IgD-negative memory B cell (primary cell): ENCODE data around the gene ASB13. TPM values are rescaled to one million over a fixed set of nuclear protein-coding genes. Genes with fewer than 3 reads are reported as not detected.
A peak's percentile ranks its signal among the peaks of the same experiment; 100 is the strongest.
"Not testable (repeated sequence)": the region's sequence is repeated elsewhere in the genome, so short reads cannot be mapped to it uniquely, and the experiment has no call there.

ENCODE experiments used
- H3K27ac Mint-ChIP-seq, 3 donors: one replicate each; pipeline ENCODE4 v1.8.0; 2020 to 2022; ENCODE audit warnings: mild to moderate bottlenecking in 3 of 3, mixed read lengths in 3 of 3, moderate library complexity in 1 of 3
- H3K27me3 Mint-ChIP-seq: one replicate; pipeline ENCODE4 v1.8.0; 2021; ENCODE audit warnings: mixed read lengths
- H3K36me3 Mint-ChIP-seq: one replicate; pipeline ENCODE4 v1.8.0; 2020; ENCODE audit warnings: mild to moderate bottlenecking, mixed read lengths
- H3K4me1 Mint-ChIP-seq, 3 donors: one replicate each; pipeline ENCODE4 v1.8.0; 2020 to 2022; ENCODE audit warnings: mixed read lengths in 3 of 3, mild to moderate bottlenecking in 1 of 3
- H3K4me3 Mint-ChIP-seq, 4 donors: one replicate each; pipeline ENCODE4 v1.8.0; 2020 to 2022; ENCODE audit warnings: mild to moderate bottlenecking in 4 of 4, mixed read lengths in 4 of 4, moderate library complexity in 3 of 4
- H3K9me3 Mint-ChIP-seq, 3 donors: one replicate each; pipeline ENCODE4 v1.8.0; 2020 to 2021; ENCODE audit warnings: mixed read lengths in 3 of 3, mild to moderate bottlenecking in 1 of 3
- polyA plus RNA-seq: library from polyadenylated mRNA; unstranded; fragments of 300-500 nt; fragmentation: Illumina TruSeq; gene quantifications from one replicate; pipeline ENCODE4 v1.2.3, GENCODE V29; 2021

Gene ASB13
- polyA plus RNA-seq, 1 donor from 2014 or later: 6.6 TPM

DNA sequence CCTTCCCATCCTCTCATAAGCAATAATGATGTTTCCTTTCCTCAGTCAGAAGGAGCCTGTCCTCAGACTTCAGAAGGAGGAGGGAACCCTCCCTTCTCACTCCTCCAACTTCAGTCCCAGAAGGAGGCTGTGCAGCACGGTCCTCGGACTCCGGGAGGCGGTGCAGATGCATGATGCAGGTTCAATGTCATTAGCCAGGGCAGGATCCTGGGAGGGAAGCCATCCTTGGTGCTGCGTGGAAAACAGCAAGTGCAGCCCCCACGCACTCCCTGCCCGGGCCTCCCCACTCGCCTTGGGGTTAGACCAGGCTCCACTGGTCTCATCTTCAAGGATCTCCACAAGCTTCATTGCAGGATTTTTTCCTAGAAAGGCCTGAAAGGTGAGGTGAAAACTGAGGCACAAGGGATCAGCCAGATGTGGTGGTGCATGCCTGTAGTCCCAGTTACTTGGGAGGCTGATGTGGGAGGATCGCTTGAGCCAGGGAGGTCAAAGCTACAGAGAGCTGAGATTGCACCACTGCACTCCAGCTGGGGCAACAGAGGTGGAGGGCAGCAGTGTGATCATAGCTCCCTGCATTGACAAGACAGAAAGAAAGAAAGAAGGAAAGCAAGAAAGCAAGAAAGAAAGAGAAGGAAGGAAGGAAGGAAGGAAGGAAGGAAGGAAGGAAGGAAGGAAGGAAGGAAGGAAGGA lies 62.0 kb downstream of the ASB13 start:
- Mint-ChIP-seq H3K27me3 (peaks cover 10% of the 10 kb centered on the region), H3K27ac (peak overlapping the region in 1 of 3 donors; percentile 57), H3K4me3 (no peak overlapping the region), H3K4me1 (no peaks in the 10 kb centered on the region), H3K9me3 (peaks cover 0 to 5% (median 2%) of the 10 kb centered on the region in 3 donors), H3K36me3 (no peaks in the 10 kb centered on the region)

DNA sequence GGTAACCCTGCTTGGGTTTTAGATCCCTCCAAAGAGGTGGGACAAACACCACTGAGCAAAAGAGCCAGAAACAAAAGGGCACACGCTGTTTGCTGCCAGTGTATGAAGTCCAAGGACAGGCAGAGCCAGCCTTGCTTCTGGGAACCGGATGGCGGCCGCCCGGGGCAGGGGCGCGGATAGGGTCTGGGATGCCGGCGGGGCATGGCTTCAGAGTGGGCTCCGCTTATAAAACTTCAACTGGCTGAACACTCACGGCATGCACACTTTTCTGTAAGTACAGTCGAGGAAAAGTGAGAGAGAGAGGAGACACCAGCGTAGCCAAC lies 62.6 kb downstream of the ASB13 start:
- H3K4me3 Mint-ChIP-seq: no peak overlapping the region
- peaks cover 0 to 5% (median 2%) of the 10 kb centered on the region in 3 donors for H3K9me3 Mint-ChIP-seq
- no peaks in the 10 kb centered on the region for H3K36me3 Mint-ChIP-seq

DNA sequence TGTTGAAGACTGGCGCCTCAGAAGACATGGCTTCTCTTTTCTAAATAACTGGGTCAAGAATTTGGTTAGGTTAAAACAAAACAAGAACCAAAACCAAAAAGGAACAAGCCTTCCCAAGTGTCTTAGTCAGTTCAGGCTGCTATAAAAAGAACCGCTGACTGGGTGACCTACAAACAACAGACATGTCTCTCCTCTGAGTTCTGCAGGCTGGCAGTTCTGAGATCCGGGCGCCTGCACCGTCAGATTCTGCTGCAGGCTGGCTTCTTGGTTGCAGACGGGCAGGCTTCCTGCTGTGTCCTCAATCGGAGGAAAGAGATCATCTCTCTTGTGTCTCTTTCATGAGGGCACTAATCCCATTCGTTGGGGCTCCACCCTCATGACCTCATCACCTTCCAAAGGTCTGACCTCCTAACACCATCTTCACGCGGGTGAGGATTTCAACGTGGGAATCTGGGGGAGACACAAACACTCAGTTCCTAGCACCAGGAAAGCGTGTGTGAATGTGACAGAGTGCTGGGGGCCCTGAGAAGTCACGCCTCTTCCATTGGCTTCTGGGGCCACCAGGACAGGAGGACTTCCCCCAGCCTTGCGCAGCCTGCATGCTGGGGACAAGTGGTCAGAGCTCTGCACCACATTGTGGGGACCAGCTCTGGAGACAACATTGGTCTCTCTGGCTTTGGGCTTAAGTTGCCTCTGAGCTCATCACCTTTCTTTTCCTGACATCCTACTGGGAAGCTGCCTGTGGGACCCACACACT lies 63.1 kb downstream of the ASB13 start:
- peaks cover 7% of the 10 kb centered on the region for H3K27me3 Mint-ChIP-seq

More for the DNA sequence above, 62.6 kb downstream of the ASB13 start:
- no peak overlapping the region for H3K27ac Mint-ChIP-seq
- no peaks in the 10 kb centered on the region for H3K4me1 Mint-ChIP-seq
- peaks cover 10% of the 10 kb centered on the region for H3K27me3 Mint-ChIP-seq

DNA sequence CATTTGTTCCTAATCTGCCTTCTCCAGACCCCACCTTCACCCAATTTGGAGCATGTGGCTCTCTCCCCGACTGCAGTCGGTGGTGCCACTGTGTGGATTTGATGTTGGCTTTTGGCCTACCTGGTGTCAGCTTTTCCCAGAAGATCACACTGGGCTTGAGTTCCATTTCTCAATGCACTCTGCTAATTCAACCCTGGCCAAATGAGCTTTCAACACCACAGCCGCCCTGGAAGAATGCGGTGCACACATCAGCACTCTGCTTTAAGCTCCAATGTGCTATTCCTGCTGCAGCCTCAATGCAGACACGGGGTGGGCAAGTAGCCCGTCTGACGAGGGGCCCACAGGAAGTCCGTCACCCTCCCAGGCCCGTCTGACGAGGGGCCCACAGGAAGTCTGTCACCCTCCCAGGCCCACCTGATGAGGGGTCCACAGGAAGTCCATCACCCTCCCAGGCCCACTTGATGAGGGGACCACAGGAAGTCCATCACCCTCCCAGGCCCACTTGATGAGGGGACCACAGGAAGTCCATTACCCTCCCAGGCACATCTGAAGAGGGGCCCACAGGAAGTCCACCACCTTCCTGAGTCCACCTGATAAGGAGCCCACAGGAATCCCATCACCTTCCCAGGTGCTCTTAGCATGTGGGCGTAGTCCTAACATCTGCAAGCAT lies 64.4 kb downstream of the ASB13 start:
- H3K9me3 Mint-ChIP-seq: peaks cover 0 to 5% (median 2%) of the 10 kb centered on the region in 3 donors
- H3K4me3 Mint-ChIP-seq: no peak overlapping the region
- no peak overlapping the region for H3K27ac Mint-ChIP-seq
- H3K4me1 Mint-ChIP-seq: no peaks in the 10 kb centered on the region
- H3K27me3 Mint-ChIP-seq: peaks cover 4% of the 10 kb centered on the region
- no peaks in the 10 kb centered on the region for H3K36me3 Mint-ChIP-seq

More for the DNA sequence above, 63.1 kb downstream of the ASB13 start:
- H3K27ac Mint-ChIP-seq: no peak overlapping the region
- H3K9me3 Mint-ChIP-seq: peaks cover 0 to 5% (median 2%) of the 10 kb centered on the region in 3 donors
- no peaks in the 10 kb centered on the region for H3K36me3 Mint-ChIP-seq
- H3K4me1 Mint-ChIP-seq: no peaks in the 10 kb centered on the region
- H3K4me3 Mint-ChIP-seq: no peak overlapping the region

DNA sequence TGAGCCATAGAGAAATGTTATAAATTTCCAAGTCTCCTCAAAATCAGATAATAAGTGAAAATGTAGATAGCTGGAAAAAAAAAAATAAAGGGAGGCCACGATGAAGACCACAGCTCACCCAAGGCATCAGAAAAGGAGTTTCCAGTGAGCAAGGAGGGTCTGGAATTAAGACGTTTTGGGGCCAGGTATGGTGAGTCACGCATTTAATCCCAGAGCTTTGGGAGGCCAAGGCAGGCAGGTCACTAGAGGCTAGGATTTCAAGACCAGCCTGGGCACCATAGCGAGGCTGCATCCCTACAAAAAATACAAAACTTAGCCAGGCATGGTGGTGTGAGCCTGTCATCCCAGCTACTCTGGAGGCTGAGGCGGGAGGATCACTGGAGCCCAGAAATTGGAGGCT lies 65.5 kb downstream of the ASB13 start:
- no peak overlapping the region for H3K27ac Mint-ChIP-seq
- H3K36me3 Mint-ChIP-seq: no peaks in the 10 kb centered on the region
- no peak overlapping the region for H3K4me3 Mint-ChIP-seq
- no peaks in the 10 kb centered on the region for H3K4me1 Mint-ChIP-seq
- H3K27me3 Mint-ChIP-seq: peaks cover 5% of the 10 kb centered on the region
- peaks cover 0 to 5% (median 2%) of the 10 kb centered on the region in 3 donors for H3K9me3 Mint-ChIP-seq

DNA sequence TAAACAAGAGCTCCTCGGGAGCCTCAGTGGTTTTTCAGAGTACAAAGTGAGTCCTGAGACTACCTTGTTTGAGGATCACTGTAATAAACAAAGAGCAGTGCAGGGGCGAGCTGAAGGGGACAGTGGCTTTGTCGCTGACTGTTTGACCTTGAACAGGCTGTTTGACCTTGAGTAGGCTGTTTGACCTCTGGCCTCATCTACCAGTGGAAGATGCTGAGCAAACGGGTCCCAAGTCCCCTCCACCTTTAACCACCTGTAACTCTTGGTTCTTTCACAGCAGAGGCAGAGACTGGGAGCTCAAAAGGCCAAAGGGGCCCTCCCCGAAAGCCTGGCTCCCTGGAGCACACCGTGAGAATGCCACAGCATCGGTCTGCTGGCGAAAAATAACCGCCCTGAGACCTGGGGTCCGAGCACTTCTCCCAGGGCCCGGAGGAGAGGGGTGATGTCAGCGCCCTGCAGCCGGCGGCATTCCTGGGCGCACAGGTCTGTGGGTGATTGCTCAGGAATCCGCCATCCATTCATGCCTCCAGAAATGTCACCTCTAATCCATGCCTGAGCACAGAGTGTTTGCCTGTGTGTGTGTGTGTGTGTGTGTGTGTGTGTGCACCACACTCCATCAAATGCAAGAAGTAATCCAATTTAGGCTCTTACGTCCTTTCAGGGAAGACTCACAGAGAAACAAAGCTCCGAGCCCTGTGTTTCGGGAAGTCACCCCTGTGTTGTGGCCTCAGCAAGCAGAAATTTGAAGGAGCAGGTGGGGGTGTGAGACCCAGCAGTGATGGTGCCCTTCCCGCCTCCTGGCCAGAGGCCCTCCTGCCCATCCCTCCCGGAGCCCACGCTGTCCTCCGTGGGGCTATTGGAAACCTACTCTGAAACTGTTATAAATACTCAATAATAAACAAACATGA lies 66.5 kb downstream of the ASB13 start:
- Mint-ChIP-seq H3K36me3 (no peaks in the 10 kb centered on the region), H3K27ac (no peak overlapping the region), H3K4me1 (peaks cover 0 to under 1% (median 0%) of the 10 kb centered on the region in 3 donors), H3K4me3 (no peak overlapping the region), H3K27me3 (peaks cover 13% of the 10 kb centered on the region), H3K9me3 (peaks cover 0 to 5% (median 2%) of the 10 kb centered on the region in 3 donors)

DNA sequence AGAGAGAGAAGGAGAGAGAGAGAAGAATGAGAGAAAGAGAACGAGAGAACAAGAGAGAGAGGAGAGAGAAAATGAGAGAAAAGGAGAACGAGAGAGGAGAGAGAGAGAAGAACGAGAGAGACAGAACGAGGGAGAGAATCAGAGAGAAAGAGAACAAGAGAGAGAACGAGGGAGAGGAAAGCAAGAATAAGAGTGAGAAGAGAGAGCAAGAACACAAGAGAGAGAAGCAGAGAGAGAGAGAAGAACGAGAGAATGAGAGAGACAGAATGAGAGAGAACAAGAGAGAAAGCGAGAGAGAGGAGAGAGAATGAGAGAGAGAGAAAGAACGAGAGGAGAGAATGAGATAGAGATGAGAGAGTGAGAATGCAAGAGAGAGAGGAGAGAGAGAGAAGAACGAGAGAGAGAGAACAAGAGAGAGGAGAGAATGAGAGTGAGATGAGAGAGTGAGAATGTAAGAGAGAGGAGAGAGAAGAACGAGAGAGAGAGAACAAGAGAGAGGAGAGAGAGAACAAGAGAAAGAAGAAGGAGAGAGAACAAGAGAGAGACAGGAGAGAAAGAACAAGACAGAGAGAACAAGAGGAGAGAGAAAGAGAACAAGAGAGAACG lies 68.2 kb downstream of the ASB13 start:
- no peaks in the 10 kb centered on the region for H3K36me3 Mint-ChIP-seq
- H3K27me3 Mint-ChIP-seq: peaks cover 25% of the 10 kb centered on the region
- peaks cover 0 to 3% (median 2%) of the 10 kb centered on the region in 3 donors for H3K9me3 Mint-ChIP-seq
- no peak overlapping the region for H3K4me3 Mint-ChIP-seq
- no peak overlapping the region for H3K27ac Mint-ChIP-seq
- peaks cover 0 to 9% (median 2%) of the 10 kb centered on the region in 3 donors for H3K4me1 Mint-ChIP-seq

DNA sequence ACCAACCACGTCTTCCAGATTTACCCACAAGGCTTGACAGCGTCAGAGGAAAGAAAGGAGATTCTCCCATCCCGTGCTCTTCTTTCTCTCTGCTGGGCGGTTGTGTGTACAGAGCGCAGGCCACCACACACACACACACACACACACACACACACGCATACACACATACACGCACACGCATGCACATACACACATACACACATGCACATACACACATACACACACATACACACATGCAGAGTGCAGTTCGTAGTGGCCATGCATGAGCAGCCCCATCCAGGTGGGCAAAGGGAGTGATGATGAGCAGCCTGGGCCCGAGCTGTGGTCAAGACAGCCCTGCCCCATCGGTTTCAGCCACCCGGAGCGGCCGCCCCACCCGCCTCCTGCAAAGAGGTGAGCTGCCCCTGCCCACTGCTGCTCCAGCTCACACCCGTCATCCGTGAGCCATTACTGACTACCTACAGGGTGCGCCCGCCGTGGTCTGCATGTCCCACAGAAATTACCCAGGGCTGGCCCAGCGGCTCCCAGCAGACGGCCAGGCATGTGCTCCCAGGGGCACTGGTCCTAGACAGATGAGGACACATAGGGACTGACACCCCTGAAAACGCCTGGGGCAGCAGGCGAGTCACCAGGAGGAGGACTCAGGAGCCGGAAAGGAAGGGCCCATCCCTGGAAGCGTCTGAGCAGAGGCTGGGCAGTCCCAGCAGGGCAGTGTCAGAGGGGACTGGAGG lies 69.6 kb downstream of the ASB13 start:
- Mint-ChIP-seq H3K27ac (no peak overlapping the region), H3K4me3 (no peak overlapping the region), H3K36me3 (no peaks in the 10 kb centered on the region), H3K27me3 (peaks cover 31% of the 10 kb centered on the region), H3K9me3 (peaks cover 0 to 4% (median 0%) of the 10 kb centered on the region in 3 donors), H3K4me1 (peaks cover 0 to 9% (median 2%) of the 10 kb centered on the region in 3 donors)

DNA sequence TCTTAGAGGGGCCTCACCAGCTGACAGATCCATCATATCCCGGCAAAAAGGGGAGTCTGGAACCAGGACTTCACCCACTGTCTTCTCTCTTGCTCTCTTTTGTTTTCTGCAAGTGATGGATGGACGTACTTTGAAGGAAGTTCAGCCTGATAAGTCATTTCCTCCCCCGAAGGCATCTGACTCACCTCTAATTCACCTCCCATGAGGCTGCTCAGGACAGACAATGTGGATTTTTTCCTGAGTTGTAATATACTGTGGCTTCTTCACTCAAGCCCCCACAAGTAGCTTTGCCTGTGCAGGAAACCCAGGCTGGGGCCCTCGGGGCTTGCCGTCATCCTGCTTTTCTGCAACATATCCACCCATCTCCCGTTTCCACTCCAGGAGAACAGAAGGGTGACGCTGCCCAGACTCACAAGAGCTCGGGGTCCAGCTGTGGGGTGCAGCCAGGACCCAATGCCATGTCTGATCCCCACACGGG lies 70.4 kb downstream of the ASB13 start:
- Mint-ChIP-seq H3K36me3 (no peaks in the 10 kb centered on the region), H3K27me3 (peaks cover 31% of the 10 kb centered on the region), H3K9me3 (peaks cover 0 to 4% (median 0%) of the 10 kb centered on the region in 3 donors), H3K27ac (no peak overlapping the region), H3K4me3 (no peak overlapping the region), H3K4me1 (peaks cover 0 to 9% (median 2%) of the 10 kb centered on the region in 3 donors)

DNA sequence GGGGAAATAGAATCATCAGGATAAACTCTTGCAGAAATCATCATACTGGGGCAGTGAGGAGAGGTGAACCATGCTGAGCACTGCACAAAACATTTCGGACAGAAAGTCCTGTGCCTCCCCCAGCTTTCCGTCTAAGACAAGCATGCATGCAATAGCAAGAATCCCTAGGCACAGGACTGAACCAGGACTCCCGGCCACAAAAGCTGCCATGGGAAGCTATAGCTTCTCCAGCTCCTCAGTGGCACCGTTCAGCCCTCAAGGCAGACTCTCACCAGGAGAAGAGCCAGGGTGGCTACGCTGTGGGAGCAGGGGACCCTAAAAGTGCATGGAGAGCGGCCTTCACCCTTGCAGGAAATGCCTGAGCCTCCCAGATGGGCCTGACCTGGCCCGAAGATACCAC lies 70.8 kb downstream of the ASB13 start:
- Mint-ChIP-seq H3K4me1 (peaks cover 0 to 9% (median 2%) of the 10 kb centered on the region in 3 donors), H3K36me3 (no peaks in the 10 kb centered on the region), H3K27me3 (peaks cover 31% of the 10 kb centered on the region), H3K9me3 (peaks cover 0 to 4% (median 0%) of the 10 kb centered on the region in 3 donors), H3K27ac (no peak overlapping the region), H3K4me3 (no peak overlapping the region)

DNA sequence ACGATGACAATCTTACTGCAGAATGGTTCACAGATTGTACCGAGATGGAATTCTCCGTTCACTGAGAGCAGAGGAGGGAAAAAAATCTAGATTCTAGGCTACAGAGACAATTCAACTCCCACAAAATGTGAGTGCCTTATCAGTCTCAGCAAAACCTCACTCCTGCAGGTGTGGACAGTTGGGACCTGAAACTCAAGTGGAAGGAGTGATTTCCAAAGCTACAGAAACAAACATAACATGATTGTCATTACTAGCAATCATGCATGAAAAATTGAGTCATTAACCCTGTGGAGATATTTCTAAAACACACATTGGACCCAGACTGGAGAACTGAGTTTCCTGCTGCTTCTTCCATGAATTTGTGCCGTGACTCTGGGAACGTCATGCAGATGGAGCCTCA lies 71.3 kb downstream of the ASB13 start:
- H3K27ac Mint-ChIP-seq: no peak overlapping the region
- peaks cover 0 to 9% (median 2%) of the 10 kb centered on the region in 3 donors for H3K4me1 Mint-ChIP-seq
- H3K27me3 Mint-ChIP-seq: peaks cover 31% of the 10 kb centered on the region
- no peaks in the 10 kb centered on the region for H3K36me3 Mint-ChIP-seq
- H3K4me3 Mint-ChIP-seq: no peak overlapping the region
- H3K9me3 Mint-ChIP-seq: peaks cover 0 to 2% (median 0%) of the 10 kb centered on the region in 3 donors

DNA sequence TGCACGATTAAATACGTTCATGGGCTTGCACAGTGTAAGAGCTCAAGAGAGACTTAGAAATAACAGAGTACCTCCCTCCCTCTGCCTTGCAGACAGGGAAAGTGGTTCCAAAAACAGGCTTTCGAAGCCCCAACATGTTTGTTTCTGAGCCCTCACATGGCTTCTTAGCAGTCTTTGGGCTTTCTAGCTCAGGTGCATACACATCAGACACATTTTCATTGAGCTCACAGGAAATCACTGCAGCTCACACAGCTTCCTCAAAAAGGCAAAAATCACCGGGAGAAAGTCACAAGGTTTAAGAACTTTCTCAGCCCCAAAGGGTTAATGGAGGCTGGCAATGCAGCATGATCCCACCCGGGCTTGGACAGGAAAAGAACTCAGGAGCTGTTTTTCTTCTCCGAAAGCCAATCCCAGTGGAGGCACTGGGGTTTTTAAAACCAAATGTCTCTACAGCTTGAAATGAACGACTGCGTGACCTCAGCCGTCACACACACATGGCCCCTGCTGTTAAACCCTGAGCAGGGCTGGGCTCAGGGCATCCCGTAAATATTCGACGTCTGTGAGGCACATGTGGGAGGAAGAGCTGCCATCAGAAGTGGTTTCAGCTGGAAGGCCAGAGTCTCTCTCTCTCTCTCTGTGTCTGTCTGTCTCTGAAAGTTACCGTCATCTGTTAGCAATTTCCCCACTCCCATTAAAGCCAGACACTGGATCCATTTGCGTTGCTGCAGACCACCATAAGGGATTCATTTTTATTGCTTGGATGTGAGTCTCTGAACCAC lies 71.9 kb downstream of the ASB13 start:
- H3K27me3 Mint-ChIP-seq: peaks cover 31% of the 10 kb centered on the region
- H3K9me3 Mint-ChIP-seq: peaks cover 0 to 2% (median 0%) of the 10 kb centered on the region in 3 donors
- no peak overlapping the region for H3K4me3 Mint-ChIP-seq
- no peaks in the 10 kb centered on the region for H3K36me3 Mint-ChIP-seq
- peaks cover 0 to 9% (median 2%) of the 10 kb centered on the region in 3 donors for H3K4me1 Mint-ChIP-seq
- no peak overlapping the region for H3K27ac Mint-ChIP-seq

DNA sequence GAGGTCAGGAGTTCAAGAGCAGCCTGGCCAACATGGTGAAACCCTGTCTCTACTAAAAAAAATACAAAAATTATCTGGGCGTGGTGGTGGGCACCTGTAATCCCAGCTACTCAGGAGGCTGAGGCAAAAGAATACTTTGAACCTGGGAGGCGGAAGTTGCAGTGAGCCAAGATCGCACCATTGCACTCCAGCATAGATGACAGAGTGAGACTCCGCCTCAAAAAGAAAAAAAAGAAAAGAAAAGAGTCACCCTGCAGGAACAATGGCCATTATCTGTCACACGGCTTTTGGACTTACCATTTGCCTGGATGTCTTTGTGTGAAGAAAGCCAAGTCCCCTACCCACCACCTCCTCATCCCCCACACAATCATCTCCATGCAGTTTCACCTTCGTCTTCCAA lies 73.0 kb downstream of the ASB13 start:
- H3K27ac Mint-ChIP-seq: peak overlapping the region in 1 of 3 donors; percentile 65
- H3K36me3 Mint-ChIP-seq, H3K4me1 Mint-ChIP-seq, H3K4me3 Mint-ChIP-seq, H3K9me3 Mint-ChIP-seq: not testable (repeated sequence)
- H3K27me3 Mint-ChIP-seq: peaks cover 37% of the 10 kb centered on the region
